Fibroblast of the conjunctiva (primary cell): ENCODE measurements around the gene EHBP1.

Source experiments
- DNase-seq: peaks from one replicate; pipeline ENCODE4 v3.0.0-alpha.2; 2010; ENCODE audit warnings: low read depth

The EHBP1 gene

DNA sequence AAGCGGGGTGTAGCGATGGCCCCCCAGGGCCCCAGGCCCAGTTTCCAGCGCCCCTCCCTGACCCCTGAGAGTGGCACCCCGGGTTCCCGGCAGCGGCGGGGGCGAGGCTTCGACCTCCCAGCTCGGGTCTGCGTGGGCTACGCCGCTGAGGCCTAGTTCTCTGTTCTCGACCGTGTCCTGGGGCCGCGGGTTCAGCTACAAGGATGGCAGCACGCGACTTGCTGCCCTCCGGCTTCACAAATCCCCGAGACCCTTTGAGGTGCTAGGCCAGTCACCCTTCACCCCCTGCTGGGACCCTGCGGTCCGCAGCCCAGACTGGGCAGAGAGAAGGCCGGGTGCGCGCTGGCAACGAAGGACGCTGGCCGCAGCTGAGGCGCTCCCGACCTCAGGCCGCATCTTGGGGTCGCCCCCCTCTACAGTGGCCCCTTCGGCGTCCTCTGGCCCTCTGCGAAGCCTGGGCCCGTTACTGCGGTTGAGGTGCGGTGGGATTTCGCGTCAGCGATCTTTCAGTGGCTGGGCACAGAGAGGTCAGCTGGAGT is 346.4 kb downstream of the EHBP1 start:
- no peak for DNase-seq

DNA sequence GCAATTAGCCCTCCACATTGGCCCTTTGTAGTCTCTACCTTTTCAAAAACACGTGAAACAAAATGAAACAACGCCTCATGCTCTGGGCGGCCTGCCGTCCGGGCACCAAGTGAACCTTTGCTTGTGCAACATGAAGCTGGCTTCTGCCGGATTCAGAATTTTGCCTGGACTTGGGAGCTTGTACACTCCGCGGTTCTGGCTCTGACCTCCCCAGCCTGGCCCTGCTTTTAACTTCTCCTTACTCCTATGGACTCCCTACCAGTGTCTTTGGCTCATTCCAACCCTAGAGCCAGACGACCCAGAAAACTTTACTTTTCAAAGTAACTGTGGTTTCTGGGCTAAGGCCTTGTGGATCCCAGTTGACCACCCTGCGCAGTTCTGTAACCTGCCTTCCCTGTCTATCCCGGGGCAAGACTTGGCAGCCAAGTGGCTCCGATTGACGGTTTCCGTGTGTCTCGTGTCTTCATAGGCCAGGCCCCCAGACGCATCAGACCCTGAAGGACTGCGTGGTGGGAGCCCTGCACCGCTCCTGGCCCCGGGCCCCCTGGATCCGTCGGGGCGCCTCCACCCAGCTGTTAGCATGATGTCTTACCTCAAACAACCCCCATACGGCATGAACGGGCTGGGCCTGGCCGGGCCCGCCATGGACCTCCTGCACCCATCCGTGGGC is 347.0 kb downstream of the EHBP1 start:
- no peak for DNase-seq

DNA sequence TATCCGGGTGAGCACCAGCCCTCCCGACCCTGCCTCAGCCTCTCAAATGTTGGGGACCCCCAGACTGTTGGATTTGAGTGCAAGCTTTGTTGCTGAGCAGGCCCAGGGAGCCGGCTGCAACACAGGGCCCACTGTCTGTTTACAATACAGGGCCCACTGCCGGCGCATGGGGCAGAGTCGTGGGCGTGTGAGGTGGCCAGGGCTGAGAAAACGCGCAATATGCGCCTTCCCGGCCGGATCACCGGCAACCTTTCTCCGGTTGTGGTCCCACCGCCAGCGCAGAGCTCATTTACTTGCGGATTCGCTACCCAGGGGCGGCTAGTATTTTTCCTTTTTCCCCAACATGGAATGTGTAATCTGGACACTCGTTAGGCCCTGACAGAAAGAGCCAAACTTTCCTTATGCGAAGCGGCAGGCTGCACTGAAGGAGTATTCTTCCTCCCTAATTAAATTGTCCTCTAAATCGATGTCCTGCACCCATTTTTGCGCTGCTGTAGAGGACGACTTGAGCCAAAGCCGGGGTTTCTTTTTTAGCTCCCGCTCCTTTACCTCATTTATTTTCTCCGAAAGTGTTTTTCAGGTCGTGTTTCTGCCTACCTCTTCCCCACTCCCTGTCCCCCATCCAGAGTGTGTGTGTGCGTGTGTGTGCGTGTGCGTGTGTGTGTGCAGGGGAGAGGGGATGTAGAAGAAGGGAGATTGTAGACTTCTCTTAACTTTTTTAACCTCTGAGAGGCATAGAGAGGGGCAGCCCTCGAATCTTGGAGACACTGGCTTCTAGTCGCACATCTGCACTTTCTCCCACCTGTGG is 347.8 kb downstream of the EHBP1 start:
- DNase-seq: no peak

DNA sequence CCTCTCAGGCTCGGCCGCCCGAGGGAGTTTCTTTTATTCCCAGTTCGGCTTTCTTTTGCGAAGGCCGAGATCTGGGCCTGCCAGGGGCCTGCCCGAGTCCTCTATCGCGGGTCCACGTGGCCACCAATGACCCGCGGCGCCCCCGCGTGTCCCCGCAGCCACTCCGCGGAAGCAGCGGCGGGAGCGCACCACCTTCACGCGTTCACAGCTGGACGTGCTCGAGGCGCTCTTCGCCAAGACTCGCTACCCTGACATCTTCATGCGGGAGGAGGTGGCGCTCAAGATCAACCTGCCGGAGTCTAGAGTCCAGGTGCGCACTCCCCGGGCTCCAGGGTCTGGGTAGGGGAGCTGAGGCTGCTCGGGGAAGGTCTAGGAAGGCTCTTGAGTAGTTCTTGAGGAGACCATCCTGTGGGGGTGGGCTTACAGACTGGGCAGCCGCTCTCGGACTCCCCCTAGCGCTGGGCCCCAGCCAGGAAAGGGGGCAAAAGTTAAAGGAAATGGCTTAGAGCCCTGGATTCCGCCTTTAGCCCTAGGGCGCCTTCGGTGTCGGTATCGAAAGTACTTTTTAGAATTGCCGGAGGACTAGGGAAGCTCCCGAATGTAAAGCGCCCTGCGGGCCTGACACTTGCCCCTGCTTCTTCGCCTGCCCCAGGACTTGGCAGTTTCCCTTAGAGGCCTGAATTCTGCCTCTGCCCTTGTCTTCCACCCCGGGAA is 348.5 kb downstream of the EHBP1 start:
- DNase-seq: no peak

DNA sequence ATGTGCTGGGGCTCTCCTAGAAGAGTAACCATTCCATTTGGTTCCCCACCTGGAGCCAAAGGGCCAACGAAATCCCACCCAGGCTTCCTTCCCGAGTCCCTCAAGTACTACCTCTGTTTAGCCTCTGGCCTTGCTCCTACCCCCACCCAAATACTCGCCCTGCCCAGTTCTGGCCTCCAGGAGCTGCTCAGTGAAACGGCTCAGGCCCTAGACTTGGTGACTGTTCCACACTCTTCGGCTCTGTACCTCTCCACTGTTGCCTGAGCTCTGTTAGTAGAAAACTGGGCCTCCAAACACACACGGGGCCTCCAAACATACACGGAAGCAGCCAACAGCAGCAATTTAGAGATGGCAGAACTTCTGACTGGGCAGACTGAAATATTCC is 349.3 kb downstream of the EHBP1 start:
- DNase-seq: no peak

DNA sequence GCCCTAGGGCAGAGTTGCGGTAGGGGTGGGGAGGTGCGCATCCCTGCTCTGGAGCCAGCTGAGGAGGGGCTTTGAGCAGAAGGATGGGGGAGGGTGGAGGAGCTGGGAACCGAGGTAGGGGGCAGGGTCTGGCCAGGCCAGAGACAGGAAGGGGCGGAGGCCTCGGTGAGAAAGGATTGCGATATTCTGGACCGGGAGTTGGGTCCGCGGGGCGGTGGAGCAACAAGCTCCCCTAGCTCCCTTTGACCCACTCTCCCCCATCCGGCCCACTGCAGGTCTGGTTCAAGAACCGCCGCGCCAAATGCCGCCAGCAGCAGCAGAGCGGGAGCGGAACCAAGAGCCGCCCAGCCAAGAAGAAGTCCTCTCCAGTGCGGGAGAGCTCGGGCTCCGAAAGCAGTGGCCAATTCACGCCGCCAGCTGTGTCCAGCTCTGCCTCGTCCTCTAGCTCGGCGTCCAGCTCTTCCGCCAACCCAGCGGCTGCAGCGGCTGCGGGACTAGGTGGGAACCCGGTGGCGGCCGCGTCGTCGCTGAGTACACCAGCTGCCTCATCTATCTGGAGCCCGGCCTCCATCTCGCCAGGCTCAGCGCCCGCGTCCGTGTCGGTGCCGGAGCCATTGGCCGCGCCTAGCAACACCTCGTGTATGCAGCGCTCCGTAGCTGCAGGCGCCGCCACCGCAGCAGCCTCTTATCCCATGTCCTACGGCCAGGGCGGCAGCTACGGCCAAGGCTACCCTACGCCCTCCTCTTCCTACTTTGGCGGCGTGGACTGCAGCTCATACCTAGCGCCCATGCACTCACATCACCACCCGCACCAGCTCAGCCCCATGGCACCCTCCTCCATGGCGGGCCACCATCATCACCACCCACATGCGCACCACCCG is 350.0 kb downstream of the EHBP1 start:
- no peak for DNase-seq

DNA sequence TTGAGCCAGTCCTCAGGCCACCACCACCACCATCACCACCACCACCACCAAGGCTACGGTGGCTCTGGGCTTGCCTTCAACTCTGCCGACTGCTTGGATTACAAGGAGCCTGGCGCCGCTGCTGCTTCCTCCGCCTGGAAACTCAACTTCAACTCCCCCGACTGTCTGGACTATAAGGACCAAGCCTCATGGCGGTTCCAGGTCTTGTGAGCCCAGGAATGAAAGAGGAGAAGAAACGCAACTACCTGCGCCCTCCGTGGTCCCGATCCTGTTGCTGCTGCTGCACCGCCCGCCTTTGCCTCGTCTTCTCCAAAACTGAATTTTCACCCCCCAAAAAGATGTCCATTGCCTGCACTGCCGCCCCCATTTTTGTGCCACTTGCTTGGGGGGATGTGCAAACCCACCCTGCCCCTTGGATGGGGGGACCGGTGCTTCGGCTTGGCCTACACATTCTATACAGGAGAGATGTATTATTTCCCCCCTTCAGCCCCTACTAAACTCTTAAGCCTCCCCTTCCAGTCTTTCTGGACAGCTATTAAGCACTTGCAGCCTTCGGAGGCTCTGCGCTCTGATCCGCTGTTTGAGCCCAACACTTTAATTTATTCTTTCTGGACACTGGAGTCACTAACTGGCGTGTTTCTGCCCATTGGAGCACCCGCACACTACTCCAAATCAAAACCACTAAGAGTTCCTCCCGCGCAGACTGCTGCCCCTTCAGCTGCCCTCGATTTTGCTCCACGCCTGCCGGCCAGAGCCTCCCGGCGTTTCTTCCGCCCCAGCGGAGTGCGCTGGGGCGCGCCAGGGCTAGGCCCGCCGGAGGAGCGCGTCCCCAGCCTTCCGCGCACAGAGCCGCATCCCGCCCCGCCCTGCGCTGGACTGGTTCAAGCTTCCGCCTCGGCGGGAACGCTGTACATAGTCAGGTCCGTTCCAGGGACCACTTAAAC is 350.9 kb downstream of the EHBP1 start:
- no peak for DNase-seq

DNA sequence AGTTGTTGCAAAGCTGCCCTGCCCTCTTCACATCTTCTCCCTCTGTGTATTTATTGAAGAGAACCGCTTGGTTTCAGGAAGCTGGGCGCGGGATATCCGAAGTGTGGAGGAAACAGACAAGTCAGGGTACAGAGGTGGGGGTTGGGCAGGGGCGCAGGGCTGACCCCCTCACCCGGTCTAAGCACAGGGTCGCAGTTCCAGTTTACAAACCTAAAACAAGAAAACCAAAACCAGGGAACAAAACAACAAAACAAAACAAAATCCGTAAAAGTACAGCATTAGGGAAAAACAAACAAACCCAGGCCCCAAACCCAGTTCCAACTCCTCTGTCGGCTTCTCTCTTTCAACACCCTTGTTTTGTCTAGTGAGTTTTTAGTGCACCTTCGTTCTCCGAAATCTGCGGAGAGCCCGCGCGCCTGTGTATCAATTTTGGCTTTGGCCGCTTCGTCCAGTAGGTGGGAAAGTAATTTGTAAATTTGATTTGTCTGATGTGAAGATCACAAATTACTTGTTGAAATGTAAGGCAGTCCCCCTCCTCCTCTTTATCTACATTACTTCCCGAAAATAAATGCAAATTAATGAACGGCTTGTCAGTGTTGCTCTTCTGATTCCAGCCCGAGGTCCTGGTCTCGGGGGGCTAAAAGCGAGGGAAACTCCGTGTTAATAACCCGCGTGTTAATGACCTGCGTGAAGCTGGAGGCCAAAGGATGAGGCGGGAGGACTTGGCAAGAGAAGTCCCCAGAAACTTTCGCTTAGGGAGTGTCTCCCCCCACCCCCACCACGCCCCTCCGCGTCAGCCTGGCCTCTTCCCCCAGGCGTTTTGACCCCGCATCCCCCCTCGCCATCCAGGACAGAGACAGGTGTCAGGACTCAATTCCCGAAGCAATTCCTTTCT is 352.0 kb downstream of the EHBP1 start:
- no peak for DNase-seq

DNA sequence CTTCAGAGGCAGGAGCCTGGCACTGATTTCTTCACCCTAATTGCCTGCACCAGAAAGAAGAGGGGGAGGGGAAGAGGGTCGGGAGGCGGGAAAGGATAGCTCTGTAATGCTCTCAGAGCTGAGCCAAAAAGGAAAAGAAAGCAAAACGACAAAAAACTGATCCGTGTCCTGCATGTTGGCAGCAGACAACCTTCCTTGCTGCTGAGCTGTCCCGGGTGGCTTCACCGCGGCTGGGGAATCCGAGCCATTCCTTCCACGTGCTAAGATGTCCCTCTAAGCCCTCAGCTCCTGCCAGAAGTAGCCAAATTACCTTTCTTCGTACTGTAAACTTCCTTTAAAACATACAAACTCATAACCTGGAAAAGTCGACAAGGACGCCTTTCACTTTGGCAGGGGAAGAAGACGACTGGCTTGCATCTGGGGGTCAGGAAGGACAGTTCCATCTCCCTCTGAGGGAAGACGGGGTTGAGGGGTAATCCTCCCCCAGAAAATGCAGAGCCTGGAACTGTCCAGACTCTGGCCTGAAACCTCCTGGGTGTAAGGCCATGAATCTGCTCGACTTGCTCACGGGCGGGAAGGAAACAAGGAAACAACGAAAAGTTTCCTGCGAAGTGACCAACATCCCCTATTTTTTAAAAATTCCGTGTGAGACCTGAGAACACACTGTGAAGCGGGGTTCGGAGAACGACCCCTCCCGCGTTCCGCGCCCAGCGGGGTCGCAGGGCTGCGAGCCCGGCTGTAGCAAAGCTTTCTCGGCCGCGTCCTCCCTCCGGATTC is 352.8 kb downstream of the EHBP1 start:
- DNase-seq: no peak

DNA sequence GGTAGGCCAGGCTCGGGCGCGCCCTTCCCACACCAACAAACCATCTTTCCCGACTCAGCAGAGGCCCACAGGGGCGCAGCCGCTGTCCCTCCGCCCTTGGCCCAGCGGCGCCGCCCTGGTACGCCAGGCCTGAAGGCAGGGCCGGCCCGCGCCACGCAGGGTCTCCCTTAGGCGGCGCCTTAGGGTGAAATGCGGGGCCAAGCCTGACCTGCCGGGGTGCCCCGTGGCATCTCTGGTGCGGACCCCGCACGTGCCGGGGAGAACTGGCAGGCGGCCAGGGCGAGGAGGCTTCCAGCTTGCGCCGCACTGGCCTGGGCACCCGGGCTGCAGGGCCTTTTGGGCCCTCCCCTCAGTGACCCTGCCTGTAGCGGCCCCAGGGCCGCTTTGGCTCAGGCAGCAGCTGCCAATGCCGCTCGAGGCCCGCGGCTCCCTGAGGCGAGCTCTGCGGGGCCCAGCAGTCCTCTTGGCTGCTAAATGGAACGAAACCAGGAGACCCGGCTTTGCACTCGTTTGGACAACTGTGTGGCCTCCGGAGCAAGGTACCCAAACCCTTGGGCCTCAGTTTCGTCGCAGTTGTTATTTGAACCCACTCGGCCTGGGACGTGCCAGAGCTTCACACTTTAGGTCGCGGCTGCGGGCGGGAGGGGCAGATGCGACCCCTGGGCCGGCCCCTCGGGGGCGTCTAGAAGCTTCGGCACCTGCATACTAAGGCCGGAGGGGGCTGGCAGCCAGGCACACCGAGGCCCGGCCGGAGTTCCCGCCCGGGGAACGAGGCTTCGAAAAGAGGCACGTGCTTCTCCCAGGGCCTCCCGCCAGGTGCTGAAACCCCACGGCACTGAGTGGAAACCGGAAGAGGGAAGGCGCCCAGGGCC is 353.6 kb downstream of the EHBP1 start:
- DNase-seq: no peak

DNA sequence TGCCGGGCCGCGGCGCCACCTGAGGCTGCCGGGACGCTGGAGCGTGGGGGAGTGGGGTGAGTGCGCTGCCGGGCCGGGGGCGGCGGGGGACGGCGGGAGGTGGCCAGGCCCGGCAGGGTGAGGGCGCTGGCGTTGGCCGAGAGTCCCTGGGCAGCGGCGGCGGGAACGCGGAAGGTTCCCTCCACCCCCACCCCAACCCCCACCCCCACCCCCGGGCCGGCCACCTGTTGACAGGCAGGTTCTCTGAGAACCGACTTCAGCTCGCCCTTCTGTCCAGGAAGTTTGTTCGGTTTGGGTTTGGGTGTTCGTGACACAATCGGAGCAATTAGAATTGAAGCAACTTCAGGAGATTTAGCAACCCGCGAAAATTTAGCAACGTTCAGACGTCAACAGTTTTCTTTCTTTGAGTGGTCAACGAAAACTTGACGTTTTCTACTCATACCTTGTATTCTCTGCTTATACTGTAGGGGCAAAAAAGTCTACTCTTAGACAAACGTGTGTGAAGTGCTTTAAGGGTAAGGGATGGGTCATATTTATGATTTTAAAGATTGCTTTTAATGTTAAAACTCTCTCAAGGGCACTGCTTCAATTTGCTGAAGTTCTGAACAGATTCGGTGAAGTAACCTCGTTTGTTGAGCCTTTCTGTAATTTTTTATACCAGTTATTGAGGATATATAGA is 354.4 kb downstream of the EHBP1 start:
- no peak for DNase-seq

DNA sequence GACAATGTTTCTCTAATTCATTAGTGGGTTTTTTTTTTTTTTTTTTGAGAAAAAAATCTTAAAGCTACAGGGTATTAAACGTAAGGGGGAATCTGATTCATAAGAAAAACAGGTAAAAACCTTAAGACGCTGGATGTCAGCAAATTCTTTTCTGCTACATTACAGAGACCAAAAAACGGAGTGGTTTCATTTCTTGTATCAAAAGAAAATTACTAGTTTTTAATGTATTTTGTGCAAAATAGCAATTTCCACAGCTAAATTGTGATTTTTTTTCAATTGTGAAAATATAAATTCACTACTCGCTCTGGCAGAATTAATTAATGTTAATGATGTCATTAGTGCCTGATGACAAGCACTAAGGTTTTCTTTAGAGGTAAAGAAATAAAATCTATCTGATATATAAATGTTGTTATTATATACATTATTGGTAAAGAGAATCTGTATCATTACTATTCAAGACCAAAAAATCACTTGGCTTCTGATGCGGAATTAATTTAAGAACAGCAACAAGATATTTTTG is 355.0 kb downstream of the EHBP1 start:
- DNase-seq: no peak

DNA sequence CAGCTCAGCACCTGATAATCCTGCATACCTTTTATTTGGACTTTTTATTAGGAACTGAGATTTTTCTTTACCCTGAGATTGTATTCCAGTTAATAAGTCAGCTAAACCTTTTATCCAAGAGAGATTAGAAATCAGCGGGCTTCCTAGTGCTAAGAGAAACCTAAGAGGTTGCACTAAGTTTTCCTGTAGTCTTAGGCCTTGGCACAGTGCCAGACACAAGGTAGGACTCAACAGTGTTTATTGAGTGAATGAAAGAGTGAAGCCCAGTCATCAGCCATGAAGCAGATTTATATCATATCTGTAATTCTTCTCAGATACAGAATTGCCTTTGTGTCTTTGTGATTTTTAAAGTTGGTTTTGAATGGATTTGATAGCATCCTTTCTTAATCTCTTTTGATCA is 358.7 kb downstream of the EHBP1 start:
- no peak for DNase-seq

DNA sequence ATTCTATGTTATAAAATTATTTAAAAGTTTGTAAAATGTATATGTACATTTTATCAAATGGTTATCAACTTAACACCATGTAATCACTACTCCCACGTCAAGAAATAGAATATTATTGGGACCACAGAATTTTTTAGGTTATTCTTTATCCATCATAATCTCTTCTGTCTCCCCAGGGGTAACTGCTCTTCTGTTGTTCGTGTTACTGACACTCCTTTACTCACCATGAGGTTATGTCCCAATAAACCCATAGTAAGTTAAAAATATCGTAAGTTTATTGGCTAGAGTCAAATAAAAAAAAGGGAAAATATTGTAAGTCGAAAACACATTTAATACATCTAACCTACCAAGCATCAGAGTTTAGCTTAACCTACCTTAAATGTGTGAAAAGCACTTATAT is 359.1 kb downstream of the EHBP1 start:
- DNase-seq: no peak

DNA sequence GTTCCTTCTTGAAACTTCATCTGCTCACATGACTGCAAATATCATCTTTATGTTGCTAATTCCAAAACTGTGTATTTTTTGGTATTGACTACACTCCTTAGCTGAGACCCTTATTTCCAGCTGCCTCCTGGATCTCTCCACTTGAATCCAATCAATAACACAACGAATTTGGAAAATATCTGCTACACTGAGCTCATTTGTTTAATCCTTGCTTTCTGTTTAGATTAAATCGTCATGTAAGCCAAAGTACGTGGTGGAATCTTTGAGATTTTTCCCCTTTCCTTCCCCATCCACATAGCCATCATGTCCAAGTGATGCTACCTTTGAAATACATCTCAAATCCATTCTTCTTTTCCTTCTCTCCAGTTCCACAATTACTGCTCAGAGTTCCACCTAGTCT is 360.8 kb downstream of the EHBP1 start:
- DNase-seq: no peak

DNA sequence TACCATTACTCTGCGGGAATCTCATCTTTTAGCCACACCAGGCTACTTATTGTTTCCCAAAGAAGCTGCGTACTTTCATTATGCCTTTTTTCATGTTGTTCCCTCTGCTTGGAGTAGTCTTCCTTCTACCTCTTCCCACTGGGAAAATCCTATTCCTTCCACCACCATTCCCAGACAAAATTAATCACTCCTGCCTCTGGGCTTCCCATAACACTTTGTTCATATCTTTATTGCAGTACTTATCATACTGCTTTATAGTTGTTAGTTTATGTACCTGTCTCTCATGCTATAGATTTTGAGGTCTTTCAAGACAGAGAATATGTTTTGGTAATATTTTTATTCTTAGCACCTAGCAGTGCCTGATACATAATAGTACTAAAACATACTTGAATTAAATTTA is 361.3 kb downstream of the EHBP1 start:
- no peak for DNase-seq

DNA sequence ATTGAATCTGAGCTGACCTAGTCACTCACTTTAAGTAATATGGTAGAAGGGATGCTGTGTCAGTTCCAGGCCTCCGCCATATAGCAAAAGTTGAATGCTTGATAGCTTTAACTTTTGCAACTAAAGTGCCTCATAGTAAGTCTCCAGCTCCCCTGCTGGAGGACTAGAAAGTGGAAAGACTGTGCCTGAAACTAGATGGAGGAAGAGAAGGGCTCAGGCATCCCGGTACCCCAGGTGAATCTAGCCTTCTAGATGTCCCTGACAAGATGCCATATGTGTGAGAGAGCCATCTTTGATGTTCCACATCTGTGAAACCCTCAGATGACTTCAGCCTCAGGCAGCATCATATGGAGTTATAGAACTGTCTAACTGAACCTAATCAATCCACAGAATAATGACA is 366.2 kb downstream of the EHBP1 start:
- DNase-seq: no peak
